Natural killer cell (primary cell): ENCODE results near the gene FAM240B. TPM values are rescaled to one million over a fixed set of nuclear protein-coding genes. Genes with fewer than 3 reads are reported as not detected.

Source experiments
- ATAC-seq, 3 donors: fragments of 150-1000 bp in 2 of 3; fragments of 200-7000 bp in 1 of 3; cut with Tn5 transposase; 1 replicate in 1 of 3; 2 replicates in 2 of 3; pipeline ENCODE4 v1.10.0; 2021; ENCODE audit warnings: mild to moderate bottlenecking in 2 of 3, moderate library complexity in 2 of 3
- DNase-seq, 2 donors: peaks; one replicate each; pipeline versions ENCODE4 v3.0.0 to v3.0.0-alpha.2; 2013 to 2021; ENCODE audit warnings: mixed read lengths in 1 of 2
- H3K27ac ChIP-seq: one replicate; pipeline ENCODE4 v1.5.1; 2013; ENCODE audit warnings: mild to moderate bottlenecking, low read length
- H3K27me3 ChIP-seq: one replicate; pipeline ENCODE4 v1.6.1; 2013; ENCODE audit warnings: low read length; ENCODE audit not compliant: control insufficient read depth, insufficient read depth
- H3K36me3 ChIP-seq: one replicate; pipeline ENCODE4 v1.6.1; 2013; ENCODE audit warnings: low read length; ENCODE audit not compliant: control insufficient read depth, insufficient read depth
- H3K4me1 ChIP-seq: one replicate; pipeline ENCODE4 v1.6.1; 2013; ENCODE audit warnings: low read length; ENCODE audit not compliant: control insufficient read depth, insufficient read depth
- H3K4me3 ChIP-seq: one replicate; pipeline ENCODE4 v1.5.1; 2013; ENCODE audit warnings: low read length
- H3K9me3 ChIP-seq: one replicate; pipeline ENCODE4 v1.6.1; 2013; ENCODE audit warnings: low read length; ENCODE audit not compliant: control insufficient read depth, insufficient read depth
- H3K27ac Mint-ChIP-seq, 2 donors: one replicate each; pipeline ENCODE4 v1.8.0; 2022; ENCODE audit warnings: mild to moderate bottlenecking in 2 of 2, mixed read lengths in 2 of 2, moderate library complexity in 1 of 2
- H3K27me3 Mint-ChIP-seq, 2 donors: one replicate each; pipeline ENCODE4 v1.8.0; 2022; ENCODE audit warnings: low read depth in 2 of 2, mixed read lengths in 2 of 2
- H3K36me3 Mint-ChIP-seq: one replicate; pipeline ENCODE4 v1.8.0; 2022; ENCODE audit warnings: mixed read lengths
- H3K4me1 Mint-ChIP-seq, 2 donors: one replicate each; pipeline ENCODE4 v1.8.0; 2022; ENCODE audit warnings: mixed read lengths in 2 of 2
- H3K4me3 Mint-ChIP-seq: one replicate; pipeline ENCODE4 v1.8.0; 2022; ENCODE audit warnings: mild to moderate bottlenecking, moderate library complexity, mixed read lengths
- H3K9me3 Mint-ChIP-seq, 2 donors: one replicate each; pipeline ENCODE4 v1.8.0; 2022; ENCODE audit warnings: mixed read lengths in 2 of 2
- WGBS: methylation state at CpG from one replicate; pipeline ENCODE4 v1.1.7; 2013; ENCODE audit warnings: missing lambda C conversion rate; ENCODE audit not compliant: insufficient coverage; 5-methylcytosine and 5-hydroxymethylcytosine counted together
- intact Hi-C: fragments of 100-400 bp; cut with micrococcal nuclease; formaldehyde crosslinking; loops from one replicate; pipeline ENCODE4 v1.14.2; 2022
- total RNA-seq, 4 donors: library from RNA; stranded (reverse); fragments of 120-200 nt in 1 of 4; gene quantifications; one replicate each; pipeline versions ENCODE4 v1.2.3 to v1.2.4, GENCODE V29; 2013 to 2022
- TF ChIP-seq, protein P1 (sequence below): fragments of 200-600 bp; IDR thresholded peaks from one replicate; pipeline ENCODE4 v1.8.0; 2022; ENCODE audit warnings: antibody characterized with exemption

The FAM240B gene
- total RNA-seq, 3 donors from 2014 or later (not counting 1 experiment from before 2014, with no cell fraction given): not detected

- H3K27me3 ChIP-seq: no peaks in the 10 kb centered on the region
- WGBS: 50% methylated on average over 21 of the region's 21 CpGs
- H3K4me3 Mint-ChIP-seq: peak overlapping the region; percentile 85
- intact Hi-C loops: no loop called here
- H3K27me3 Mint-ChIP-seq: peaks cover 0 to 11% of the 10 kb centered on the region in 2 donors
- H3K9me3 ChIP-seq: no peaks in the 10 kb centered on the region
- peak in 2 of 3 donors; percentile 49 to 77 for ATAC-seq
- TF ChIP-seq, protein P1, sequence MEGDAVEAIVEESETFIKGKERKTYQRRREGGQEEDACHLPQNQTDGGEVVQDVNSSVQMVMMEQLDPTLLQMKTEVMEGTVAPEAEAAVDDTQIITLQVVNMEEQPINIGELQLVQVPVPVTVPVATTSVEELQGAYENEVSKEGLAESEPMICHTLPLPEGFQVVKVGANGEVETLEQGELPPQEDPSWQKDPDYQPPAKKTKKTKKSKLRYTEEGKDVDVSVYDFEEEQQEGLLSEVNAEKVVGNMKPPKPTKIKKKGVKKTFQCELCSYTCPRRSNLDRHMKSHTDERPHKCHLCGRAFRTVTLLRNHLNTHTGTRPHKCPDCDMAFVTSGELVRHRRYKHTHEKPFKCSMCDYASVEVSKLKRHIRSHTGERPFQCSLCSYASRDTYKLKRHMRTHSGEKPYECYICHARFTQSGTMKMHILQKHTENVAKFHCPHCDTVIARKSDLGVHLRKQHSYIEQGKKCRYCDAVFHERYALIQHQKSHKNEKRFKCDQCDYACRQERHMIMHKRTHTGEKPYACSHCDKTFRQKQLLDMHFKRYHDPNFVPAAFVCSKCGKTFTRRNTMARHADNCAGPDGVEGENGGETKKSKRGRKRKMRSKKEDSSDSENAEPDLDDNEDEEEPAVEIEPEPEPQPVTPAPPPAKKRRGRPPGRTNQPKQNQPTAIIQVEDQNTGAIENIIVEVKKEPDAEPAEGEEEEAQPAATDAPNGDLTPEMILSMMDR: no peak
- no peaks in the 10 kb centered on the region for H3K36me3 Mint-ChIP-seq
- peak in 1 of 2 donors; percentile 29 for DNase-seq
- H3K4me3 ChIP-seq: no peak overlapping the region
- no peaks in the 10 kb centered on the region for H3K9me3 Mint-ChIP-seq
- H3K27ac Mint-ChIP-seq: peak overlapping the region in 1 of 2 donors; percentile 53
- no peaks in the 10 kb centered on the region for H3K4me1 ChIP-seq
- peaks cover 9 to 10% of the 10 kb centered on the region in 2 donors for H3K4me1 Mint-ChIP-seq
- no peak overlapping the region for H3K27ac ChIP-seq
- H3K36me3 ChIP-seq: no peaks in the 10 kb centered on the region
Observed at GRCh38 chr9:38687389-38687842, 32.5 kb downstream of the FAM240B start.

DNA sequence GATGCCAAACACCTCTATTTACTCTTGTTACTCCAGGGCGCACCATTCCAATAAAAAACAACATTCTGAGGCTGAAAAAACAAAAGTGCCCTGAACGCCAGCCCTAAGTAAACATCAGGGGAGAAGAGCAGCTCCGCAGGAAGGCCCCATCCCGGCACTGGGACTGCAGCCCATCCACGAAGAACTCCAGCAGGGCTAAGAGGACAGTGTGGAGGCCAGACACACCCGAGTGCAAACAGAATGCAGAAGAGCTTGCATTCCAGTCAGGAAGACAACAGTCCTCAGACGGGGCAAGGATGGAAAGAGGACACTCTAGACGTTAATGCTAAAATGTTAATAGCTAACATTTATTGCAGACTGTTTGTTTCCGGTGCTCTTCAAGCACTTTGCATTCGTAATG lies 33.0 kb downstream of the FAM240B start:
- no peak overlapping the region for H3K27ac ChIP-seq
- intact Hi-C loops: no loop called here
- H3K36me3 ChIP-seq: no peaks in the 10 kb centered on the region
- H3K4me1 Mint-ChIP-seq: peaks cover 9 to 10% of the 10 kb centered on the region in 2 donors
- TF ChIP-seq, protein P1: no peak
- H3K27me3 Mint-ChIP-seq: peaks cover 0 to 9% of the 10 kb centered on the region in 2 donors
- H3K4me1 ChIP-seq: no peaks in the 10 kb centered on the region
- H3K4me3 ChIP-seq: no peak overlapping the region
- no peaks in the 10 kb centered on the region for H3K9me3 Mint-ChIP-seq
- no peaks in the 10 kb centered on the region for H3K27me3 ChIP-seq
- H3K4me3 Mint-ChIP-seq: peak overlapping the region; percentile 85
- H3K9me3 ChIP-seq: no peaks in the 10 kb centered on the region
- no peaks in the 10 kb centered on the region for H3K36me3 Mint-ChIP-seq
- H3K27ac Mint-ChIP-seq: peak overlapping the region in 1 of 2 donors; percentile 53
- no peak for ATAC-seq
- WGBS: 68% methylated on average over 10 of the region's 10 CpGs
- no peak for DNase-seq

DNA sequence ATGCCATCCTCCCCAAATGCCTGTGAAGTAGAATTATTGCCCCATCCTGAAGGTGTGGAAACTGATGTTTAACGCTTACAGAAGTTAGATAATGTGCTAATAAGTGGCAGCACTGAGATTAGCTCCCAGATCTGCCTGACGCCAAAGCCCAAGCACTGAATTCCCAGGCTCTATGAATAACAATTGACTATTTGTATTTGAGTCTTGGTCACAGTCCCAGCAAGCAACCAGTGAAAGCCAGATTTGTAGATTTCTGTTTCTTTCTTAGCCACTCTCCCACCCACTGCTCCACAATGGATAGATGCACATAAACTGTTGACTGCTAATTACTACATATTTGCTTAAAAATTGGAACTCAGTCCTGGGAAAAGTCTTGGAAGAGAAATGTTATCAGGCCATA lies 34.4 kb downstream of the FAM240B start:
- TF ChIP-seq, protein P1: no peak
- no peak overlapping the region for H3K27ac ChIP-seq
- intact Hi-C loops: no loop called here
- DNase-seq (no peak), ATAC-seq (no peak)
- Mint-ChIP-seq H3K27ac (no peak overlapping the region), H3K27me3 (peaks cover 0 to 9% of the 10 kb centered on the region in 2 donors), H3K4me1 (peaks cover 9 to 10% of the 10 kb centered on the region in 2 donors), H3K36me3 (no peaks in the 10 kb centered on the region), H3K4me3 (no peak overlapping the region), H3K9me3 (no peaks in the 10 kb centered on the region)
- no peaks in the 10 kb centered on the region for H3K9me3 ChIP-seq
- no peaks in the 10 kb centered on the region for H3K36me3 ChIP-seq
- 83% methylated on average over 2 of the region's 2 CpGs for WGBS
- H3K4me3 ChIP-seq: no peak overlapping the region
- no peaks in the 10 kb centered on the region for H3K4me1 ChIP-seq
- no peaks in the 10 kb centered on the region for H3K27me3 ChIP-seq

GRCh38 chr9:38683336-38683735 lies 36.6 kb downstream of the FAM240B start:
- H3K36me3 ChIP-seq: no peaks in the 10 kb centered on the region

More at GRCh38 chr9:38683336-38683735, 36.6 kb downstream of the FAM240B start:
- no peaks in the 10 kb centered on the region for H3K4me1 ChIP-seq
- no peak overlapping the region for H3K4me3 ChIP-seq
- no peak overlapping the region for H3K4me3 Mint-ChIP-seq
- DNase-seq (no peak), ATAC-seq (no peak)
- intact Hi-C loops: no loop called here
- H3K9me3 ChIP-seq: no peaks in the 10 kb centered on the region
- 82% methylated on average over 8 of the region's 8 CpGs for WGBS
- H3K9me3 Mint-ChIP-seq: no peaks in the 10 kb centered on the region
- H3K4me1 Mint-ChIP-seq: peaks cover 9 to 10% of the 10 kb centered on the region in 2 donors
- TF ChIP-seq, protein P1: no peak
- H3K27me3 Mint-ChIP-seq: peaks cover 0 to 9% of the 10 kb centered on the region in 2 donors
- no peak overlapping the region for H3K27ac ChIP-seq
- H3K27me3 ChIP-seq: no peaks in the 10 kb centered on the region
- no peaks in the 10 kb centered on the region for H3K36me3 Mint-ChIP-seq
- no peak overlapping the region for H3K27ac Mint-ChIP-seq
